ENCODE measurements around the gene UBA7. TPM values are rescaled to one million over a fixed set of nuclear protein-coding genes. Genes with fewer than 3 reads are reported as not detected.

The UBA7 gene
- total and polyA plus RNA-seq, 2 of the 13 experiments (the other 11 are each of a cell fraction or from before 2014, with no cell fraction given): 9.5 to 16.5 TPM

DNA sequence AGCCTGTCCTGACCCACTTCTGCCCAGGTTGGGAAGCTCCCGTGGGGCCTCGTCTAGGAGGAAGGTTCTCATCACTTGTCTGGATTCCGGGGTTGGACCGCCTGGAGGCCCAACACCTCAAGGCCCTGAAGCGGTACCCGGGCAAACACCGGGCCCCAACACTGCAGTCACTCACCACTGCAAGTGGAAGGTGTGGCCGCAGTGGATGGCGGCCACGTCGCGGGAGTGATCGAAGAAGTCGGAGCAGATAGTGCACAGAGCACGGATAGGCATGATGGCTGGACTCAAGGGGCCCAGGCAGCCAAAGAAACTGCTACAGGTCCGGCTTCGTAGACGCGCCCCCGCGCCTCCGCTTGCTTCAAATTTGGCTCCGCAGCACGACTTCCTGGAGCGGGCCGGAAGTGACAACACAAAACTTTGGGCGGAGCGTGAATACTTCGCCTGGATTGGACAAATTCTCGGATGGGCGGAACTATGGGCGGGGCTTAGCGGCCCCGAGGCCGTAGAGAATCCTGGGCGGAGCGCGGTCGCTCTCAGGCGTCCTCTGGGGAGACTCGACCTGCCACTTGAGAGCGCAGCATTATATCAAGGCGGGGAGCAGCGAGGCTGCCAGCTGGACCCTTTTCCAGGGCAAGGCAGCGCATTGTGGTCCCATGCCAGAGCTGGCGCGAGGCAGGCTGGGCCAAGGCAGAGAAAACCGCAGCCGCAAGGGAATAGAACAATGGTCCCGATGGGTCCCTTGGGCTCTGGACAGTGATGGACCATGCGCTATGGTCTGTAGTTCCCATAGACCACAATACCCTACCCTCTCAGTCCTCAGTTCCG, 42.6 kb upstream of the UBA7 start, which contains the start of gene TRAIP (continued):
- TF ChIP-seq, protein P1, sequence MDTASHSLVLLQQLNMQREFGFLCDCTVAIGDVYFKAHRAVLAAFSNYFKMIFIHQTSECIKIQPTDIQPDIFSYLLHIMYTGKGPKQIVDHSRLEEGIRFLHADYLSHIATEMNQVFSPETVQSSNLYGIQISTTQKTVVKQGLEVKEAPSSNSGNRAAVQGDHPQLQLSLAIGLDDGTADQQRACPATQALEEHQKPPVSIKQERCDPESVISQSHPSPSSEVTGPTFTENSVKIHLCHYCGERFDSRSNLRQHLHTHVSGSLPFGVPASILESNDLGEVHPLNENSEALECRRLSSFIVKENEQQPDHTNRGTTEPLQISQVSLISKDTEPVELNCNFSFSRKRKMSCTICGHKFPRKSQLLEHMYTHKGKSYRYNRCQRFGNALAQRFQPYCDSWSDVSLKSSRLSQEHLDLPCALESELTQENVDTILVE (CRISPR knock-in tag; IDR thresholded peaks at IDR 0.05): no peak
- no peak for TF ChIP-seq HDAC6 (IDR thresholded peaks at IDR 0.05; ENCODE audit: low read depth, low read length)
- TF ChIP-seq, protein P2, sequence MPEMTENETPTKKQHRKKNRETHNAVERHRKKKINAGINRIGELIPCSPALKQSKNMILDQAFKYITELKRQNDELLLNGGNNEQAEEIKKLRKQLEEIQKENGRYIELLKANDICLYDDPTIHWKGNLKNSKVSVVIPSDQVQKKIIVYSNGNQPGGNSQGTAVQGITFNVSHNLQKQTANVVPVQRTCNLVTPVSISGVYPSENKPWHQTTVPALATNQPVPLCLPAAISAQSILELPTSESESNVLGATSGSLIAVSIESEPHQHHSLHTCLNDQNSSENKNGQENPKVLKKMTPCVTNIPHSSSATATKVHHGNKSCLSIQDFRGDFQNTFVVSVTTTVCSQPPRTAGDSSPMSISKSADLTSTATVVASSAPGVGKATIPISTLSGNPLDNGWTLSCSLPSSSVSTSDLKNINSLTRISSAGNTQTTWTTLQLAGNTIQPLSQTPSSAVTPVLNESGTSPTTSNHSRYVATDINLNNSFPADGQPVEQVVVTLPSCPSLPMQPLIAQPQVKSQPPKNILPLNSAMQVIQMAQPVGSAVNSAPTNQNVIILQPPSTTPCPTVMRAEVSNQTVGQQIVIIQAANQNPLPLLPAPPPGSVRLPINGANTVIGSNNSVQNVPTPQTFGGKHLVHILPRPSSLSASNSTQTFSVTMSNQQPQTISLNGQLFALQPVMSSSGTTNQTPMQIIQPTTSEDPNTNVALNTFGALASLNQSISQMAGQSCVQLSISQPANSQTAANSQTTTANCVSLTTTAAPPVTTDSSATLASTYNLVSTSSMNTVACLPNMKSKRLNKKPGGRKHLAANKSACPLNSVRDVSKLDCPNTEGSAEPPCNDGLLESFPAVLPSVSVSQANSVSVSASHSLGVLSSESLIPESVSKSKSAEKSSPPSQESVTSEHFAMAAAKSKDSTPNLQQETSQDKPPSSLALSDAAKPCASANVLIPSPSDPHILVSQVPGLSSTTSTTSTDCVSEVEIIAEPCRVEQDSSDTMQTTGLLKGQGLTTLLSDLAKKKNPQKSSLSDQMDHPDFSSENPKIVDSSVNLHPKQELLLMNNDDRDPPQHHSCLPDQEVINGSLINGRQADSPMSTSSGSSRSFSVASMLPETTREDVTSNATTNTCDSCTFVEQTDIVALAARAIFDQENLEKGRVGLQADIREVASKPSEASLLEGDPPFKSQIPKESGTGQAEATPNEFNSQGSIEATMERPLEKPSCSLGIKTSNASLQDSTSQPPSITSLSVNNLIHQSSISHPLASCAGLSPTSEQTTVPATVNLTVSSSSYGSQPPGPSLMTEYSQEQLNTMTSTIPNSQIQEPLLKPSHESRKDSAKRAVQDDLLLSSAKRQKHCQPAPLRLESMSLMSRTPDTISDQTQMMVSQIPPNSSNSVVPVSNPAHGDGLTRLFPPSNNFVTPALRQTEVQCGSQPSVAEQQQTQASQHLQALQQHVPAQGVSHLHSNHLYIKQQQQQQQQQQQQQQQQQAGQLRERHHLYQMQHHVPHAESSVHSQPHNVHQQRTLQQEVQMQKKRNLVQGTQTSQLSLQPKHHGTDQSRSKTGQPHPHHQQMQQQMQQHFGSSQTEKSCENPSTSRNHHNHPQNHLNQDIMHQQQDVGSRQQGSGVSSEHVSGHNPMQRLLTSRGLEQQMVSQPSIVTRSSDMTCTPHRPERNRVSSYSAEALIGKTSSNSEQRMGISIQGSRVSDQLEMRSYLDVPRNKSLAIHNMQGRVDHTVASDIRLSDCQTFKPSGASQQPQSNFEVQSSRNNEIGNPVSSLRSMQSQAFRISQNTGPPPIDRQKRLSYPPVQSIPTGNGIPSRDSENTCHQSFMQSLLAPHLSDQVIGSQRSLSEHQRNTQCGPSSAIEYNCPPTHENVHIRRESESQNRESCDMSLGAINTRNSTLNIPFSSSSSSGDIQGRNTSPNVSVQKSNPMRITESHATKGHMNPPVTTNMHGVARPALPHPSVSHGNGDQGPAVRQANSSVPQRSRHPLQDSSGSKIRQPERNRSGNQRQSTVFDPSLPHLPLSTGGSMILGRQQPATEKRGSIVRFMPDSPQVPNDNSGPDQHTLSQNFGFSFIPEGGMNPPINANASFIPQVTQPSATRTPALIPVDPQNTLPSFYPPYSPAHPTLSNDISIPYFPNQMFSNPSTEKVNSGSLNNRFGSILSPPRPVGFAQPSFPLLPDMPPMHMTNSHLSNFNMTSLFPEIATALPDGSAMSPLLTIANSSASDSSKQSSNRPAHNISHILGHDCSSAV (CRISPR knock-in tag; IDR thresholded peaks at IDR 0.05; ENCODE audit: borderline replicate concordance): no peak
- no peak for TF ChIP-seq SAFB2 (CRISPR knock-in tag; IDR thresholded peaks at IDR 0.05; ENCODE audit: borderline replicate concordance, low read depth)
- peak; percentile 81 for TF ChIP-seq REPIN1 (CRISPR knock-in tag; IDR thresholded peaks at IDR 0.05; ENCODE audit: borderline replicate concordance, low read depth)
- TF ChIP-seq PCBP1 (IDR thresholded peaks at IDR 0.05; ENCODE audit: borderline replicate concordance, low read depth, low read length): peak; percentile 84; the same call in 1 of the 2 replicates
- TF ChIP-seq, protein P3, sequence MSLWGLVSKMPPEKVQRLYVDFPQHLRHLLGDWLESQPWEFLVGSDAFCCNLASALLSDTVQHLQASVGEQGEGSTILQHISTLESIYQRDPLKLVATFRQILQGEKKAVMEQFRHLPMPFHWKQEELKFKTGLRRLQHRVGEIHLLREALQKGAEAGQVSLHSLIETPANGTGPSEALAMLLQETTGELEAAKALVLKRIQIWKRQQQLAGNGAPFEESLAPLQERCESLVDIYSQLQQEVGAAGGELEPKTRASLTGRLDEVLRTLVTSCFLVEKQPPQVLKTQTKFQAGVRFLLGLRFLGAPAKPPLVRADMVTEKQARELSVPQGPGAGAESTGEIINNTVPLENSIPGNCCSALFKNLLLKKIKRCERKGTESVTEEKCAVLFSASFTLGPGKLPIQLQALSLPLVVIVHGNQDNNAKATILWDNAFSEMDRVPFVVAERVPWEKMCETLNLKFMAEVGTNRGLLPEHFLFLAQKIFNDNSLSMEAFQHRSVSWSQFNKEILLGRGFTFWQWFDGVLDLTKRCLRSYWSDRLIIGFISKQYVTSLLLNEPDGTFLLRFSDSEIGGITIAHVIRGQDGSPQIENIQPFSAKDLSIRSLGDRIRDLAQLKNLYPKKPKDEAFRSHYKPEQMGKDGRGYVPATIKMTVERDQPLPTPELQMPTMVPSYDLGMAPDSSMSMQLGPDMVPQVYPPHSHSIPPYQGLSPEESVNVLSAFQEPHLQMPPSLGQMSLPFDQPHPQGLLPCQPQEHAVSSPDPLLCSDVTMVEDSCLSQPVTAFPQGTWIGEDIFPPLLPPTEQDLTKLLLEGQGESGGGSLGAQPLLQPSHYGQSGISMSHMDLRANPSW (CRISPR knock-in tag; IDR thresholded peaks at IDR 0.05; ENCODE audit: borderline replicate concordance): no peak
- no peak for TF ChIP-seq ZFP37 (CRISPR knock-in tag; IDR thresholded peaks at IDR 0.05; ENCODE audit: borderline replicate concordance)
- TF ChIP-seq ZNF20 (CRISPR knock-in tag; IDR thresholded peaks at IDR 0.05): no peak
- TF ChIP-seq ZNF772 (CRISPR knock-in tag; IDR thresholded peaks at IDR 0.05): no peak
- TF ChIP-seq, protein P4, sequence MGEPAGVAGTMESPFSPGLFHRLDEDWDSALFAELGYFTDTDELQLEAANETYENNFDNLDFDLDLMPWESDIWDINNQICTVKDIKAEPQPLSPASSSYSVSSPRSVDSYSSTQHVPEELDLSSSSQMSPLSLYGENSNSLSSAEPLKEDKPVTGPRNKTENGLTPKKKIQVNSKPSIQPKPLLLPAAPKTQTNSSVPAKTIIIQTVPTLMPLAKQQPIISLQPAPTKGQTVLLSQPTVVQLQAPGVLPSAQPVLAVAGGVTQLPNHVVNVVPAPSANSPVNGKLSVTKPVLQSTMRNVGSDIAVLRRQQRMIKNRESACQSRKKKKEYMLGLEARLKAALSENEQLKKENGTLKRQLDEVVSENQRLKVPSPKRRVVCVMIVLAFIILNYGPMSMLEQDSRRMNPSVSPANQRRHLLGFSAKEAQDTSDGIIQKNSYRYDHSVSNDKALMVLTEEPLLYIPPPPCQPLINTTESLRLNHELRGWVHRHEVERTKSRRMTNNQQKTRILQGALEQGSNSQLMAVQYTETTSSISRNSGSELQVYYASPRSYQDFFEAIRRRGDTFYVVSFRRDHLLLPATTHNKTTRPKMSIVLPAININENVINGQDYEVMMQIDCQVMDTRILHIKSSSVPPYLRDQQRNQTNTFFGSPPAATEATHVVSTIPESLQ (CRISPR knock-in tag; conservative IDR thresholded peaks at IDR 0.05): no peak
- no peak for TF ChIP-seq NCOA1 (CRISPR knock-in tag; IDR thresholded peaks at IDR 0.05)
- no peak; the same call in 1 of the 2 replicates for TF ChIP-seq FOSL2 (CRISPR knock-in tag; IDR thresholded peaks at IDR 0.05)

All from HepG2 (cell line).